Upper lobe of left lung (tissue), 6 donors: ENCODE results near the gene ARFGAP1. TPM values are rescaled to one million over a fixed set of nuclear protein-coding genes. Genes with fewer than 3 reads are reported as not detected.
A peak's percentile ranks its signal among the peaks of the same experiment; 100 is the strongest.

ENCODE experiments used
- ATAC-seq, 2 donors: fragments of 200-7000 bp; cut with Tn5 transposase; one replicate each; pipeline ENCODE4 v1.9.1; 2022; ENCODE audit warnings: mild to moderate bottlenecking in 2 of 2, moderate library complexity in 2 of 2; ENCODE audit not compliant: low FRiP score in 2 of 2
- DNase-seq, 2 donors: peaks; one replicate each; pipeline ENCODE4 v3.0.0-alpha.2; 2019 to 2020
- H3K27ac ChIP-seq, 4 donors: fragments of 200-600 bp; sonication (generic); one replicate each; pipeline ENCODE4 v1.5.1; 2016 to 2019
- H3K27me3 ChIP-seq, 4 donors: fragments of 200-600 bp; sonication (generic); one replicate each; pipeline ENCODE4 v1.5.1; 2017 to 2019
- H3K36me3 ChIP-seq, 4 donors: fragments of 200-600 bp; sonication (generic); one replicate each; pipeline ENCODE4 v1.5.1; 2016 to 2019
- H3K4me1 ChIP-seq, 4 donors: fragments of 200-600 bp; sonication (generic); one replicate each; pipeline ENCODE4 v1.5.1; 2018 to 2019
- H3K4me3 ChIP-seq, 4 donors: fragments of 200-600 bp; sonication (generic); one replicate each; pipeline ENCODE4 v1.5.1; 2017 to 2019; ENCODE audit warnings: mild to moderate bottlenecking in 2 of 4, moderate library complexity in 1 of 4
- H3K9me3 ChIP-seq, 4 donors: fragments of 200-600 bp; sonication (generic); one replicate each; pipeline ENCODE4 v1.5.1; 2018 to 2019
- EP300 ChIP-seq, 4 donors: sonication (generic); formaldehyde crosslinking; IDR thresholded peaks; one replicate each; pipeline ENCODE4 v1.5.1; 2017; ENCODE audit warnings: antibody characterized with exemption in 4 of 4, control low read depth in 2 of 4
- POLR2A ChIP-seq, 4 donors: fragments of 450-650 bp; IDR thresholded peaks; one replicate each; pipeline ENCODE4 v1.5.1; 2016 to 2017; ENCODE audit warnings: antibody characterized with exemption in 4 of 4, mild to moderate bottlenecking in 2 of 4
- POLR2AphosphoS5 ChIP-seq, 2 donors: sonication (generic); formaldehyde crosslinking; IDR thresholded peaks; one replicate each; pipeline ENCODE4 v1.5.1; 2017; ENCODE audit warnings: antibody characterized with exemption in 2 of 2
- WGBS, 2 donors: methylation state at CpG; one replicate each; pipeline ENCODE4 v1.1.5; 2017 to 2018; 5-methylcytosine and 5-hydroxymethylcytosine counted together
- total RNA-seq, 6 donors: library from RNA; depleted of rRNA in 4 of 6; stranded (reverse); fragments of >200 nt in 4 of 6; gene quantifications; one replicate each; pipeline versions ENCODE4 v1.1.0 to v1.2.1, GENCODE V29; 2016 to 2021
- TF ChIP-seq, protein P1 (sequence below), 6 experiments: fragments of 450-650 bp in 4 of 6; fragments of 200-600 bp in 2 of 6; sonication (generic) in 2 of 6; IDR thresholded peaks; one replicate each; pipeline ENCODE4 v1.5.1; 2016 to 2019; ENCODE audit warnings: antibody characterized with exemption in 6 of 6
- donor health status: DM: no; HTN: no; CAD: no; lungs with moderate emphysema.
- donor health status: DM: no; HTN: yes; CAD: no; lungs with severe emphysema.

ARFGAP1 gene
- total RNA-seq: 100 to 1,000 TPM in 2 of 6 donors, 10 to 100 TPM in 4; 39.8 to 169 (median 84.7) TPM

GRCh38 chr20:63272105-63273058, at the start of gene ARFGAP1:
Gene ARFGAP1, plus strand, starts transcription at chr20:63272813. Its CDS starts 2,768 bp downstream, at chr20:63275581.
- 2 to 20% methylated on average over 1 to 30 of the region's 97 CpGs for WGBS, 2 donors
- H3K27me3 ChIP-seq: no peaks in the 10 kb centered on the region
- H3K4me1 ChIP-seq: peaks cover 19 to 32% (median 23%) of the 10 kb centered on the region in 4 donors
- H3K36me3 ChIP-seq: peaks cover 0 to 19% (median 13%) of the 10 kb centered on the region in 4 donors
- H3K9me3 ChIP-seq: no peaks in the 10 kb centered on the region
- TF ChIP-seq, protein P1, sequence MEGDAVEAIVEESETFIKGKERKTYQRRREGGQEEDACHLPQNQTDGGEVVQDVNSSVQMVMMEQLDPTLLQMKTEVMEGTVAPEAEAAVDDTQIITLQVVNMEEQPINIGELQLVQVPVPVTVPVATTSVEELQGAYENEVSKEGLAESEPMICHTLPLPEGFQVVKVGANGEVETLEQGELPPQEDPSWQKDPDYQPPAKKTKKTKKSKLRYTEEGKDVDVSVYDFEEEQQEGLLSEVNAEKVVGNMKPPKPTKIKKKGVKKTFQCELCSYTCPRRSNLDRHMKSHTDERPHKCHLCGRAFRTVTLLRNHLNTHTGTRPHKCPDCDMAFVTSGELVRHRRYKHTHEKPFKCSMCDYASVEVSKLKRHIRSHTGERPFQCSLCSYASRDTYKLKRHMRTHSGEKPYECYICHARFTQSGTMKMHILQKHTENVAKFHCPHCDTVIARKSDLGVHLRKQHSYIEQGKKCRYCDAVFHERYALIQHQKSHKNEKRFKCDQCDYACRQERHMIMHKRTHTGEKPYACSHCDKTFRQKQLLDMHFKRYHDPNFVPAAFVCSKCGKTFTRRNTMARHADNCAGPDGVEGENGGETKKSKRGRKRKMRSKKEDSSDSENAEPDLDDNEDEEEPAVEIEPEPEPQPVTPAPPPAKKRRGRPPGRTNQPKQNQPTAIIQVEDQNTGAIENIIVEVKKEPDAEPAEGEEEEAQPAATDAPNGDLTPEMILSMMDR (IDR thresholded peaks at IDR 0.05): no peak
- TF ChIP-seq POLR2A (IDR thresholded peaks at IDR 0.05) (peak in 2 of 4 donors; percentile 53 to 86), EP300 (IDR thresholded peaks at IDR 0.05) (no peak), POLR2AphosphoS5 (IDR thresholded peaks at IDR 0.05) (peak; percentile 82)
- H3K4me3 ChIP-seq: peak within 1 kb of the TSS; percentile 92 to 100 (median 100)
- H3K27ac ChIP-seq: peak within 1 kb of the TSS; percentile 54 to 88 (median 78)
- ATAC-seq (peak; percentile 92 to 97), DNase-seq (peak; percentile 93 to 98)

DNA sequence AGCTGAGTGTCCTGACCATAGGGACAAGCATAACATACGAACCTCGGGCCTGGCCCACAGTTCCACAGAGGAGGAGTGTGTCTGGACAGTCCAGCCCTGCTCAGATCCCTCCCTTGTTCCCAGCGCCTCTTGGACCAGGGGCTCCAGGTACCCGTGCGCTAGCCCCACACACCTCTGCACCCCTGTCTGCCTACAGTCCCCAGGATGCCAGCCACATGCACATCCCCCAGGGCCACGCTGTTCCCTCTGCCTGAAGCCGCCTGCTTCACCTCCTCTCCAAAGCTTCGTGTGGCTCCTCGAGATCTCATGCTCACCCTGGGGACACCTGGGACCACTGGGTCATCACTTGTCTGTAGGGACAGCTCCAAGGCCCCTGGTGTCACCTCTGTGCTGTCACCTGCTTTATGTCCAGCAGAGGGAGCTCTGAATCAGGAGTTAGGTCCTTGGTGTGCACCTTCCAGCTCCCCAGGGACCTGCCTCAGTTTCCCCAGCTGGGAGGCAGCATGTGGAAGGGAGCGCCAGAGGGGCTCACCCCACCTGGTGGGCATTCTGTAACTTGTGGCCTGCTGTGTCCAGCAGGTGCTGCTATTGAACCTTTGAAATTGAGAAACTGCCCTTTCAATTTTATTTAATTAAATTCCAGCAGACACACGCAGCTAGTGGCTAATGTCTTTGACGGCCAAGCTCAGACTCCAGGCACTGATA, 49.3 kb upstream of the ARFGAP1 start:
- Histone ChIP-seq H3K4me3 (no peak overlapping the region), H3K27me3 (no peaks in the 10 kb centered on the region), H3K36me3 (no peaks in the 10 kb centered on the region), H3K9me3 (no peaks in the 10 kb centered on the region), H3K4me1 (peaks cover 0 to 5% (median 0%) of the 10 kb centered on the region in 4 donors), H3K27ac (no peak overlapping the region)
- 52 to 61% methylated on average over 6 to 12 of the region's 12 CpGs for WGBS, 2 donors
- DNase-seq: no peak
- TF ChIP-seq, protein P1 (IDR thresholded peaks at IDR 0.05): peak; percentile 46 to 71 (median 58)
- TF ChIP-seq EP300 (IDR thresholded peaks at IDR 0.05): no peak
- TF ChIP-seq POLR2AphosphoS5 (IDR thresholded peaks at IDR 0.05): no peak
- TF ChIP-seq POLR2A (IDR thresholded peaks at IDR 0.05): no peak
- ATAC-seq: peak in 1 of 2 donors; percentile 36

GRCh38 chr20:63223826-63224207, 48.8 kb upstream of the ARFGAP1 start:
- peaks cover 0 to 5% (median 0%) of the 10 kb centered on the region in 4 donors for H3K4me1 ChIP-seq
- ATAC-seq (no peak), DNase-seq (no peak)
- H3K27ac ChIP-seq: no peak overlapping the region
- peaks cover 0 to 2% (median 0%) of the 10 kb centered on the region in 4 donors for H3K27me3 ChIP-seq
- no peak for TF ChIP-seq POLR2A (IDR thresholded peaks at IDR 0.05)
- no peak for TF ChIP-seq EP300 (IDR thresholded peaks at IDR 0.05)
- WGBS, 2 donors: 74 to 77% methylated on average over 6 of the region's 6 CpGs
- no peaks in the 10 kb centered on the region for H3K9me3 ChIP-seq
- H3K4me3 ChIP-seq: no peak overlapping the region
- H3K36me3 ChIP-seq: no peaks in the 10 kb centered on the region

GRCh38 chr20:63224412-63225081, 48.1 kb upstream of the ARFGAP1 start:
- ATAC-seq (peak in 1 of 2 donors; percentile 34), DNase-seq (peak; percentile 45 to 85)
- H3K9me3 ChIP-seq: no peaks in the 10 kb centered on the region
- WGBS, 2 donors: 44 to 83% methylated on average over 1 to 15 of the region's 16 CpGs
- peaks cover 0 to 7% (median 0%) of the 10 kb centered on the region in 4 donors for H3K27me3 ChIP-seq
- H3K27ac ChIP-seq: no peak overlapping the region
- TF ChIP-seq, protein P1 (IDR thresholded peaks at IDR 0.05): no peak
- TF ChIP-seq POLR2A (IDR thresholded peaks at IDR 0.05): no peak
- TF ChIP-seq POLR2AphosphoS5 (IDR thresholded peaks at IDR 0.05): no peak
- TF ChIP-seq EP300 (IDR thresholded peaks at IDR 0.05): no peak
- no peaks in the 10 kb centered on the region for H3K36me3 ChIP-seq
- no peak overlapping the region for H3K4me3 ChIP-seq
- H3K4me1 ChIP-seq: peaks cover 0 to 5% (median 0%) of the 10 kb centered on the region in 4 donors
